Measurements from ENCODE around the gene SLC6A12.

DNA sequence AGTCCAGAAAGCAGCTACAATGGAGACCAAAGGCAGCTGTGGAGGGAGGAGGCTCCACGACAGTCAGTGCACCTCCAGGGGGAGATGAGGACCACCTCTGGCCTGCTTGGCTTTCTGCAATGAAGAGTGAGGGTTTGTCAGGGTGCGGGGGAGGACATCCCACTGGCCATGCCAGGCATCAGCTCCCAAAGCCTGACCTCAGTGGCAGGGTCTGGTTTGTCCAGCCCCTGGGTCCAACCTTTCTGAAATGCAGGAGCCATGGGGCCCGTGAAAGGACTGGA, 35.2 kb downstream of the SLC6A12 start:
- TF ChIP-seq, protein P1, sequence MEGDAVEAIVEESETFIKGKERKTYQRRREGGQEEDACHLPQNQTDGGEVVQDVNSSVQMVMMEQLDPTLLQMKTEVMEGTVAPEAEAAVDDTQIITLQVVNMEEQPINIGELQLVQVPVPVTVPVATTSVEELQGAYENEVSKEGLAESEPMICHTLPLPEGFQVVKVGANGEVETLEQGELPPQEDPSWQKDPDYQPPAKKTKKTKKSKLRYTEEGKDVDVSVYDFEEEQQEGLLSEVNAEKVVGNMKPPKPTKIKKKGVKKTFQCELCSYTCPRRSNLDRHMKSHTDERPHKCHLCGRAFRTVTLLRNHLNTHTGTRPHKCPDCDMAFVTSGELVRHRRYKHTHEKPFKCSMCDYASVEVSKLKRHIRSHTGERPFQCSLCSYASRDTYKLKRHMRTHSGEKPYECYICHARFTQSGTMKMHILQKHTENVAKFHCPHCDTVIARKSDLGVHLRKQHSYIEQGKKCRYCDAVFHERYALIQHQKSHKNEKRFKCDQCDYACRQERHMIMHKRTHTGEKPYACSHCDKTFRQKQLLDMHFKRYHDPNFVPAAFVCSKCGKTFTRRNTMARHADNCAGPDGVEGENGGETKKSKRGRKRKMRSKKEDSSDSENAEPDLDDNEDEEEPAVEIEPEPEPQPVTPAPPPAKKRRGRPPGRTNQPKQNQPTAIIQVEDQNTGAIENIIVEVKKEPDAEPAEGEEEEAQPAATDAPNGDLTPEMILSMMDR (optimal IDR thresholded peaks at IDR 0.05 in 1 of 3, IDR thresholded peaks at IDR 0.05 in 1 of 3, conservative IDR thresholded peaks at IDR 0.05 in 1 of 3; ENCODE audit: extremely low read depth in 1 of 3, insufficient read depth in 2 of 3, low read length in 3 of 3), result no peak
- no peak for TF ChIP-seq EZH2 (IDR thresholded peaks at IDR 0.05; ENCODE audit: low read length)
